HG03354 (cell line): ENCODE results near the gene TNFRSF19.

Source experiments
- ATAC-seq: cut with Tn5 transposase; IDR thresholded peaks from one replicate; pipeline ENCODE4 v1.9.1; 2021; ENCODE audit warnings: mild to moderate bottlenecking; ENCODE audit not compliant: unreplicated experiment, poor library complexity, severe bottlenecking

The TNFRSF19 gene

GRCh38 chr13:23699271-23699670 lies 129.1 kb downstream of the TNFRSF19 start:
- ATAC-seq, result no peak

GRCh38 chr13:23701186-23701585 lies 131.0 kb downstream of the TNFRSF19 start:
- ATAC-seq, result no peak

- ATAC-seq, result no peak
Measured at GRCh38 chr13:23701636-23702035, 131.4 kb downstream of the TNFRSF19 start.

- no peak for ATAC-seq
Measured at GRCh38 chr13:23703246-23703860, 133.1 kb downstream of the TNFRSF19 start.

GRCh38 chr13:23705583-23705982 lies 135.4 kb downstream of the TNFRSF19 start:
- ATAC-seq, result no peak

GRCh38 chr13:23707674-23708073 lies 137.5 kb downstream of the TNFRSF19 start:
- no peak for ATAC-seq

- ATAC-seq, result no peak
Measured at GRCh38 chr13:23709536-23709935, 139.3 kb downstream of the TNFRSF19 start.

- no peak for ATAC-seq
Measured at GRCh38 chr13:23710366-23710765, 140.2 kb downstream of the TNFRSF19 start.

- no peak for ATAC-seq
Measured at GRCh38 chr13:23711355-23711754, 141.1 kb downstream of the TNFRSF19 start.

GRCh38 chr13:23714672-23715071 lies 144.5 kb downstream of the TNFRSF19 start:
- no peak for ATAC-seq

- ATAC-seq, result no peak
Measured at GRCh38 chr13:23715092-23715761, 145.0 kb downstream of the TNFRSF19 start.

- ATAC-seq, result no peak
Measured at GRCh38 chr13:23715762-23716235, 145.6 kb downstream of the TNFRSF19 start.

- ATAC-seq, result no peak
Measured at GRCh38 chr13:23716401-23716800, 146.2 kb downstream of the TNFRSF19 start.

GRCh38 chr13:23718996-23719395 lies 148.8 kb downstream of the TNFRSF19 start:
- no peak for ATAC-seq

GRCh38 chr13:23722726-23723453 lies 152.7 kb downstream of the TNFRSF19 start:
- ATAC-seq, result no peak

GRCh38 chr13:23723471-23723870 lies 153.3 kb downstream of the TNFRSF19 start:
- ATAC-seq, result no peak

- no peak for ATAC-seq
Measured at GRCh38 chr13:23724196-23724970, 154.2 kb downstream of the TNFRSF19 start.
